Stomach (tissue), 4 donors: ENCODE measurements around the gene FAM20C.
"Not testable (repeated sequence)": the region's sequence is repeated elsewhere in the genome, so short reads cannot be mapped to it uniquely, and the experiment has no call there.

Source experiments
- POLR2AphosphoS5 ChIP-seq, 3 donors: sonication (generic); formaldehyde crosslinking; IDR thresholded peaks; one replicate each; pipeline ENCODE4 v1.6.1; 2016; ENCODE audit warnings: antibody characterized with exemption in 3 of 3
- TF ChIP-seq, protein P1 (sequence below), 7 experiments: fragments of 450-650 bp in 4 of 7; fragments of 200-600 bp in 3 of 7; sonication (generic) in 3 of 7; IDR thresholded peaks; one replicate each; pipeline ENCODE4 v1.5.1; 2016 to 2019; ENCODE audit warnings: antibody characterized with exemption in 7 of 7, control low read depth in 2 of 7, mild to moderate bottlenecking in 1 of 7

DNA sequence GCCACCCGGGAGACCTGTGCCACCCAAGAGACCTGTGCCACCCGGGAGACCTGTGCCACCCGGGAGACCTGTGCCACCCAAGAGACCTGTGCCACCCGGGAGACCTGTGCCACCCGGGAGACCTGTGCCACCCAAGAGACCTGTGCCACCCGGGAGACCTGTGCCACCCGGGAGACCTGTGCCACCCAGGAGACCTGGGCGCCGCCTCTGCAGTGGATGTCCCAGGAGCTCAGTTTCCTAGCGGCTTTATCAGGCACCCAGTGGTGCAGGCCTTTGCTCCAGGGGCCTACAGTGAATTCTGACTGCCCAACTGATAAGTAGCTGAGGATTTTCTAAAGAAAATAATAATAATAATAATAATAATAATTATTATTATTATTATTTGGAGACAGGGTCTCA lies 51.2 kb downstream of the FAM20C start:
- TF ChIP-seq, protein P1, sequence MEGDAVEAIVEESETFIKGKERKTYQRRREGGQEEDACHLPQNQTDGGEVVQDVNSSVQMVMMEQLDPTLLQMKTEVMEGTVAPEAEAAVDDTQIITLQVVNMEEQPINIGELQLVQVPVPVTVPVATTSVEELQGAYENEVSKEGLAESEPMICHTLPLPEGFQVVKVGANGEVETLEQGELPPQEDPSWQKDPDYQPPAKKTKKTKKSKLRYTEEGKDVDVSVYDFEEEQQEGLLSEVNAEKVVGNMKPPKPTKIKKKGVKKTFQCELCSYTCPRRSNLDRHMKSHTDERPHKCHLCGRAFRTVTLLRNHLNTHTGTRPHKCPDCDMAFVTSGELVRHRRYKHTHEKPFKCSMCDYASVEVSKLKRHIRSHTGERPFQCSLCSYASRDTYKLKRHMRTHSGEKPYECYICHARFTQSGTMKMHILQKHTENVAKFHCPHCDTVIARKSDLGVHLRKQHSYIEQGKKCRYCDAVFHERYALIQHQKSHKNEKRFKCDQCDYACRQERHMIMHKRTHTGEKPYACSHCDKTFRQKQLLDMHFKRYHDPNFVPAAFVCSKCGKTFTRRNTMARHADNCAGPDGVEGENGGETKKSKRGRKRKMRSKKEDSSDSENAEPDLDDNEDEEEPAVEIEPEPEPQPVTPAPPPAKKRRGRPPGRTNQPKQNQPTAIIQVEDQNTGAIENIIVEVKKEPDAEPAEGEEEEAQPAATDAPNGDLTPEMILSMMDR (IDR thresholded peaks at IDR 0.05), result not testable (repeated sequence)
- not testable (repeated sequence) for TF ChIP-seq POLR2AphosphoS5 (IDR thresholded peaks at IDR 0.05)
